ENCODE results near the gene KCNJ6. TPM values are rescaled to one million over a fixed set of nuclear protein-coding genes. Genes with fewer than 3 reads are reported as not detected.
"Not testable (repeated sequence)": the region's sequence is repeated elsewhere in the genome, so short reads cannot be mapped to it uniquely, and the experiment has no call there.

The KCNJ6 gene
- total and polyA plus RNA-seq, 2 experiments from 2014 or later, result 0.07 to 0.46 TPM

DNA sequence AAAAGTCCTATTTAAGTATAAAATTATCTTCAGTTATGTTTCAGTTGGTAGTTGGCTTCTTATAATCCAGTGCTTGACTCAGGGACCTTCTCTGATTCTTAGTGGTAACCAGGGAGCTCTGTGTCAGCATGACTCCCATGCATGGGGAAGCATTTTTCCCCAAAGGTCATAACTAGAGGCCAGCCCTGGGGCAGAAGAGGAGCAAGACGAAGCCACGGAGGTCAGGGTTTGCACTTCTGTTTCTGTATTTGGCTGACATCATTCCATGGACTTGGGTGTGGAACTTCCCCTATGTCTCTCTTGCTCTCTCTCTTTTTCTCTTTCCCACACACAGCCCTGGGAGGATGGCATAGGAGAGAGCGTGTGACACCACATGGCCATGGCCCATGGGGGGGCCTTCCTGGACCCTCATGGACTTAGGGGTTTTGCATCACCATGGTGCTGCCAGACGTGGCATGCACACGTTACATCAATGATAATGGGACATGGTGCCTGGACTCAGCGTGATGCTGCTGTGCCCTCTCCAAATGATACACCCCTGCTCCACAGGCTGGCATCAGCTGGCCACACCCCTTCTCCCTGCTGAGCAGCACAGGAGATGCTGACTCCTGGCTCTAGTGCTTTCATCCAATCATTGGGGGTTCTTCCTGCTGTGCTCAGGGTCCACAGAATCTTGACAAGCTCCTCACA is 260.5 kb downstream of the KCNJ6 start:
- DNase-seq (ENCODE audit: low spot score), result no peak
- Histone ChIP-seq H2AFZ (no peak overlapping the region), H3K79me2 (no peaks in the 10 kb centered on the region), H3K27ac (no peak overlapping the region), H3K9me3 (ENCODE audit: low read depth) (no peaks in the 10 kb centered on the region), H3K4me1 (ENCODE audit: insufficient read depth) (peaks cover 7% of the 10 kb centered on the region), H3K4me3 (no peak overlapping the region), H3K36me3 (replicated peaks; ENCODE audit: insufficient read depth, low read depth) (no peaks in the 10 kb centered on the region), H3K9me2 (replicated peaks; ENCODE audit: insufficient read depth) (no peaks in the 10 kb centered on the region), H3K27me3 (peaks cover 4% of the 10 kb centered on the region), H4K20me1 (ENCODE audit: insufficient read depth, poor library complexity, severe bottlenecking) (no peaks in the 10 kb centered on the region), H3K4me2 (no peak overlapping the region)
- WGBS (ENCODE audit: low lambda C conversion rate, missing lambda C conversion rate), result 94% methylated on average over 6 of the region's 6 CpGs
- TF ChIP-seq EZH2phosphoT487 (IDR thresholded peaks at IDR 0.05; ENCODE audit: low read depth, severe bottlenecking, unreplicated experiment), result no peak
- no peak for TF ChIP-seq EZH2 (IDR thresholded peaks at IDR 0.05; ENCODE audit: borderline replicate concordance)
- TF ChIP-seq, protein P1, sequence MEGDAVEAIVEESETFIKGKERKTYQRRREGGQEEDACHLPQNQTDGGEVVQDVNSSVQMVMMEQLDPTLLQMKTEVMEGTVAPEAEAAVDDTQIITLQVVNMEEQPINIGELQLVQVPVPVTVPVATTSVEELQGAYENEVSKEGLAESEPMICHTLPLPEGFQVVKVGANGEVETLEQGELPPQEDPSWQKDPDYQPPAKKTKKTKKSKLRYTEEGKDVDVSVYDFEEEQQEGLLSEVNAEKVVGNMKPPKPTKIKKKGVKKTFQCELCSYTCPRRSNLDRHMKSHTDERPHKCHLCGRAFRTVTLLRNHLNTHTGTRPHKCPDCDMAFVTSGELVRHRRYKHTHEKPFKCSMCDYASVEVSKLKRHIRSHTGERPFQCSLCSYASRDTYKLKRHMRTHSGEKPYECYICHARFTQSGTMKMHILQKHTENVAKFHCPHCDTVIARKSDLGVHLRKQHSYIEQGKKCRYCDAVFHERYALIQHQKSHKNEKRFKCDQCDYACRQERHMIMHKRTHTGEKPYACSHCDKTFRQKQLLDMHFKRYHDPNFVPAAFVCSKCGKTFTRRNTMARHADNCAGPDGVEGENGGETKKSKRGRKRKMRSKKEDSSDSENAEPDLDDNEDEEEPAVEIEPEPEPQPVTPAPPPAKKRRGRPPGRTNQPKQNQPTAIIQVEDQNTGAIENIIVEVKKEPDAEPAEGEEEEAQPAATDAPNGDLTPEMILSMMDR (IDR thresholded peaks at IDR 0.05; ENCODE audit: poor library complexity), result no peak

DNA sequence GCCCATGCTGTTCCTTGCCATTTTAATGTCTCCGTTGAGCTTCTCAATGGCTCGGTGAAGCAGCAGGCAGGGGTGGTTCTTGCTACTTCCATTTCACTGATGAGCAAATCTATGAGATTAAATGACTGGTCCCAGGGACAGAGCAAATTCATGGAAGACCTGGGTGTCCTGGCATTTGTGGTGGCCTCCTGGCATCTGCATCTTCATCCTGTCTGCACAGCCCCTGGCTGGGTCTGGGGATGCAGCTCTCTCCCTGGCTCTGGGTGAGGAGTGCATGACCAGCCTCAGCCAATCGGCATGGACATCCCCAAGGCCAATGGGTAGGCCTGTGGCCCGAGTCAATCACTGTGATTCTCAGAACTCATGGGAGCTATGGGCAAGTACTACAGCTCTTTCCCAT is 261.7 kb downstream of the KCNJ6 start:
- TF ChIP-seq EZH2phosphoT487 (IDR thresholded peaks at IDR 0.05; ENCODE audit: low read depth, severe bottlenecking, unreplicated experiment) (no peak), EZH2 (IDR thresholded peaks at IDR 0.05; ENCODE audit: borderline replicate concordance) (no peak)
- Histone ChIP-seq H3K27me3 (peaks cover 4% of the 10 kb centered on the region), H3K79me2 (no peaks in the 10 kb centered on the region), H3K4me3 (no peak overlapping the region), H3K4me2 (no peak overlapping the region), H4K20me1 (ENCODE audit: insufficient read depth, poor library complexity, severe bottlenecking) (no peaks in the 10 kb centered on the region), H3K36me3 (replicated peaks; ENCODE audit: insufficient read depth, low read depth) (no peaks in the 10 kb centered on the region), H3K4me1 (ENCODE audit: insufficient read depth) (peaks cover 7% of the 10 kb centered on the region), H2AFZ (no peak overlapping the region), H3K27ac (no peak overlapping the region), H3K9me3 (ENCODE audit: low read depth) (no peaks in the 10 kb centered on the region), H3K9me2 (replicated peaks; ENCODE audit: insufficient read depth) (no peaks in the 10 kb centered on the region)
- 98% methylated on average over 4 of the region's 4 CpGs for WGBS (ENCODE audit: low lambda C conversion rate, missing lambda C conversion rate)
- no peak for DNase-seq (ENCODE audit: low spot score)

DNA sequence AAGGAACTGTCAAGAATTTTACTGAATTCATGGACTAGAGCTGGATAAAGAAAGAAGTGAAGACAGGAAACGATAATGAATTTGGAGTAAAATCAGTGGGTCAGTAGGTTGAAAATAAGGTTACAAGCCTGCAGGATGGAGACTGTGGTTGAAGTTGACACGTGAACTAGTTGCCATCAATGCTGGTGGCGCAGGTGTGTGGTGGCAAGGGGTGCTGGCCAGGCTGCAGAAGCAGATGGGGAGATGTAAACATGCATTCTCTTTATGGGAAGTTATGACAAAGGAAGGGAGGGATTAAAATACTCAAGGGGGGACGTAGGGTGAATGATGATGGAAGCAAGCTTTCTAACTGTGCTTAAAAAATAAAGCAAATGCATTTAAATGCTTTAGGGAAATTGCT is 263.1 kb downstream of the KCNJ6 start:
- Histone ChIP-seq H3K27me3 (peaks cover 4% of the 10 kb centered on the region), H3K4me2 (no peak overlapping the region), H3K4me1 (ENCODE audit: insufficient read depth) (peaks cover under 1% of the 10 kb centered on the region), H3K4me3 (no peak overlapping the region), H2AFZ (no peak overlapping the region), H3K9me3 (ENCODE audit: low read depth) (no peaks in the 10 kb centered on the region), H3K27ac (no peak overlapping the region), H3K36me3 (replicated peaks; ENCODE audit: insufficient read depth, low read depth) (no peaks in the 10 kb centered on the region), H3K79me2 (no peaks in the 10 kb centered on the region), H3K9me2 (replicated peaks; ENCODE audit: insufficient read depth) (no peaks in the 10 kb centered on the region), H4K20me1 (ENCODE audit: insufficient read depth, poor library complexity, severe bottlenecking) (no peaks in the 10 kb centered on the region)
- 77% methylated on average over 4 of the region's 4 CpGs for WGBS (ENCODE audit: low lambda C conversion rate, missing lambda C conversion rate)
- no peak for DNase-seq (ENCODE audit: low spot score)
- TF ChIP-seq EZH2 (IDR thresholded peaks at IDR 0.05; ENCODE audit: borderline replicate concordance) (no peak), EZH2phosphoT487 (IDR thresholded peaks at IDR 0.05; ENCODE audit: low read depth, severe bottlenecking, unreplicated experiment) (no peak)
- TF ChIP-seq, protein P1 (IDR thresholded peaks at IDR 0.05; ENCODE audit: poor library complexity), result no peak

DNA sequence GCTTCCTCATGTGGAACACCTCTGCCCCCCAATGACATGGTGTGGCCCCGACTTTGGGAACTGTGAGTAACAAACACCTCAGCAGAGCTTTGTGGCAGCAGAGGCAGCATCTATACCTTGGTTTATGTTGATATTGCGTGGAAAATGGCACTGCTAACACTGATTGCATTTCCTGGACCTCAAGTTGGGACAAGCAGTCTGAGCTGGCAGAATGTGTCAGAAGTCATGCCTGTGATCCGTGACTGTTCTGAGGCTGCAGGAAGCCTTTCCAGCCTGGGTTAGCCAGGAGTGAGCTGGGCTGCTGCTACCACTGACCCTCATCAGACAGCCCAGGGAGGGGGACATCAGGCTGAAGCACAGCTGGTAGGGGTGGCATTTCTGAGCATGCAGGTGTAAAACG is 268.5 kb downstream of the KCNJ6 start:
- no peaks in the 10 kb centered on the region for H3K9me2 ChIP-seq (replicated peaks; ENCODE audit: insufficient read depth)
- H3K36me3 ChIP-seq (replicated peaks; ENCODE audit: insufficient read depth, low read depth), result no peaks in the 10 kb centered on the region
- 83% methylated on average over 4 of the region's 4 CpGs for WGBS (ENCODE audit: low lambda C conversion rate, missing lambda C conversion rate)
- no peak overlapping the region for H3K4me2 ChIP-seq
- no peaks in the 10 kb centered on the region for H3K9me3 ChIP-seq (ENCODE audit: low read depth)
- no peaks in the 10 kb centered on the region for H3K79me2 ChIP-seq
- no peak for DNase-seq (ENCODE audit: low spot score)
- H3K4me1 ChIP-seq (ENCODE audit: insufficient read depth), result no peaks in the 10 kb centered on the region
- H4K20me1 ChIP-seq (ENCODE audit: insufficient read depth, poor library complexity, severe bottlenecking), result no peaks in the 10 kb centered on the region
- TF ChIP-seq, protein P1 (IDR thresholded peaks at IDR 0.05; ENCODE audit: poor library complexity), result no peak
- no peak for TF ChIP-seq EZH2 (IDR thresholded peaks at IDR 0.05; ENCODE audit: borderline replicate concordance)
- no peak for TF ChIP-seq EZH2phosphoT487 (IDR thresholded peaks at IDR 0.05; ENCODE audit: low read depth, severe bottlenecking, unreplicated experiment)
- H3K27ac ChIP-seq, result no peak overlapping the region
- H2AFZ ChIP-seq, result no peak overlapping the region
- H3K27me3 ChIP-seq, result peaks cover 4% of the 10 kb centered on the region
- no peak overlapping the region for H3K4me3 ChIP-seq

DNA sequence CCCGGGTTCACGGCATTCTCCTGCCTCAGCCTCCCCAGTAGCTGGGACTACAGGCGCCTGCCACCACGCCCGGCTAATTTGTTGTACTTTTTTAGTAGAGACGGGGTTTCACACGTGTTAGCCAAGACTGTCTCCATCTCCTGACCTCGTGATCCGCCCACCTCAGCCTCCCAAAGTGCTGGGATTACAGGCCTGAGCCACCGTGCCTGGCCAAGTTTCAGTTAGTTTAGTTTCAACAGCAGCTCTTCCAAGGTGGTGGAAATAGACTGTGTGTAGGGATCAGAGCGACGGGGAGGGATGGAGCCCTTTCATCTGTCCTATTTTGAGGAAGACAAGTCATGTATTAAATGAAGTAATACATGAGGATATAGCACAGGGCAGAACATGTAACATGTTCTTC is 269.5 kb downstream of the KCNJ6 start:
- not testable (repeated sequence) for H4K20me1 ChIP-seq (ENCODE audit: insufficient read depth, poor library complexity, severe bottlenecking); H3K27ac ChIP-seq; H3K27me3 ChIP-seq; H3K9me2 ChIP-seq (replicated peaks; ENCODE audit: insufficient read depth); H3K79me2 ChIP-seq; DNase-seq (ENCODE audit: low spot score); H3K4me2 ChIP-seq; H3K9me3 ChIP-seq (ENCODE audit: low read depth); H2AFZ ChIP-seq; H3K4me1 ChIP-seq (ENCODE audit: insufficient read depth); H3K36me3 ChIP-seq (replicated peaks; ENCODE audit: insufficient read depth, low read depth); H3K4me3 ChIP-seq
- WGBS (ENCODE audit: low lambda C conversion rate, missing lambda C conversion rate), result 88% methylated on average over 12 of the region's 12 CpGs

Measured in hepatocyte (in vitro differentiated cells).